ENCODE data around the gene PCDHGA3. TPM values are rescaled to one million over a fixed set of nuclear protein-coding genes. Genes with fewer than 3 reads are reported as not detected.

Gene PCDHGA3
- total and polyA plus RNA-seq, 2 of the 13 experiments (the other 11 are each of a cell fraction or from before 2014, with no cell fraction given) = 0.05 TPM; not detected in 1

DNA sequence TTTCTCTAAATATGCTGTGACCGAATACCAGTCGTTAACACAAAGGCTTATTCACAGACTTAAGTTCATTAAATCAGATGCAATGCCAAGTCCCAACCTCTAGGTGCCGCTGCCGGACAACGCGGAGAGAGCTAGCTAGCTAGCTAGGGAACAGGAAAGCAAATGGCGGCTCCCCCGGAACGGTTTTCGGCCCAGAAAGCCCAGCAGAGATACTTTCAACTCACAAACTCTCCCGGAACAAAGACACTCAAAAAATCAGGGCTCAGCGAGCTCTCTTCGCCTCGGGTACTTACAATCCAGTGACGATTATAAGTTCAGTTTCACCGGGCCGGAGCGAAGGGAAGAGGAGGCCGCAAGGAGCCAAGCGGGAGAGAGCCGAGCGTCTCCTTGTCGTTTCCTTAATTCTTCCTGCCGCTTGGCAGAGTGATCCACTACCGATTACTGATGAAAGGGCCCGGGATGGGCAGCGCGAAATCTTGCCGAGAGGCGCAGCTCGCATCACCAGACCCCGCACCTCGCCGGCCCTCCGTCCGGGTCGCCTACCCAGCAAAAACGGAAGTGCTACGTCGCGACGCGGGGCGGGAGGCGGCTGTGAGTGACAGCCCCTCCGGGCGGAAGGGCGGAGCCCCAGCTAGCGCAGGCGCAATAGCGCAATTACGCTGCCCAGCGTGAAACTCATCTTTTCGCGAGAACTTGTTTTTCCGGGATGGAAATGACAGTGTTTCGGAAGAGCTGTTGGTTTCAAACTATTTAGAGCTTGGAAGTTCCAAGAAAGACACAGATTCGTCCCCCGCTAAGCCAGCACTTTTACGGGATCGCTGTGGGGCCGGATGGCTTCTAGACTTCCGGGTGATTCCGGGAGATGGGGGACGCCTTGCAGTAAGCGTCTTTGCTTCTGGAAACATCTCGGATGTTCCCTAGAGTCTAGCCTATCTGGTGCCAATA lies 23.1 kb upstream of the PCDHGA3 start, which contains the start of gene TAF7 (continued):
- TF ChIP-seq MAZ (IDR thresholded peaks at IDR 0.05; ENCODE audit: borderline replicate concordance, low read depth, low read length) = peak; percentile 72
- TF ChIP-seq MAZ (CRISPR knock-in tag; IDR thresholded peaks at IDR 0.05; ENCODE audit: low read depth) = peak; percentile 81
- no peak; the same call in 1 of the 2 replicates for TF ChIP-seq HHEX (CRISPR knock-in tag; IDR thresholded peaks at IDR 0.05)
- peak; percentile 85 for TF ChIP-seq SAP130 (CRISPR knock-in tag; IDR thresholded peaks at IDR 0.05; ENCODE audit: low read depth)
- TF ChIP-seq, protein P1, sequence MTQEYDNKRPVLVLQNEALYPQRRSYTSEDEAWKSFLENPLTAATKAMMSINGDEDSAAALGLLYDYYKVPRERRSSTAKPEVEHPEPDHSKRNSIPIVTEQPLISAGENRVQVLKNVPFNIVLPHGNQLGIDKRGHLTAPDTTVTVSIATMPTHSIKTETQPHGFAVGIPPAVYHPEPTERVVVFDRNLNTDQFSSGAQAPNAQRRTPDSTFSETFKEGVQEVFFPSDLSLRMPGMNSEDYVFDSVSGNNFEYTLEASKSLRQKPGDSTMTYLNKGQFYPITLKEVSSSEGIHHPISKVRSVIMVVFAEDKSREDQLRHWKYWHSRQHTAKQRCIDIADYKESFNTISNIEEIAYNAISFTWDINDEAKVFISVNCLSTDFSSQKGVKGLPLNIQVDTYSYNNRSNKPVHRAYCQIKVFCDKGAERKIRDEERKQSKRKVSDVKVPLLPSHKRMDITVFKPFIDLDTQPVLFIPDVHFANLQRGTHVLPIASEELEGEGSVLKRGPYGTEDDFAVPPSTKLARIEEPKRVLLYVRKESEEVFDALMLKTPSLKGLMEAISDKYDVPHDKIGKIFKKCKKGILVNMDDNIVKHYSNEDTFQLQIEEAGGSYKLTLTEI (CRISPR knock-in tag; conservative IDR thresholded peaks at IDR 0.05) = no peak
- TF ChIP-seq, protein P2, sequence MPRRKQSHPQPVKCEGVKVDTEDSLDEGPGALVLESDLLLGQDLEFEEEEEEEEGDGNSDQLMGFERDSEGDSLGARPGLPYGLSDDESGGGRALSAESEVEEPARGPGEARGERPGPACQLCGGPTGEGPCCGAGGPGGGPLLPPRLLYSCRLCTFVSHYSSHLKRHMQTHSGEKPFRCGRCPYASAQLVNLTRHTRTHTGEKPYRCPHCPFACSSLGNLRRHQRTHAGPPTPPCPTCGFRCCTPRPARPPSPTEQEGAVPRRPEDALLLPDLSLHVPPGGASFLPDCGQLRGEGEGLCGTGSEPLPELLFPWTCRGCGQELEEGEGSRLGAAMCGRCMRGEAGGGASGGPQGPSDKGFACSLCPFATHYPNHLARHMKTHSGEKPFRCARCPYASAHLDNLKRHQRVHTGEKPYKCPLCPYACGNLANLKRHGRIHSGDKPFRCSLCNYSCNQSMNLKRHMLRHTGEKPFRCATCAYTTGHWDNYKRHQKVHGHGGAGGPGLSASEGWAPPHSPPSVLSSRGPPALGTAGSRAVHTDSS (CRISPR knock-in tag; conservative IDR thresholded peaks at IDR 0.05) = no peak
- 0 out of 2 replicates have a peak, but pooled peaks have one; percentile 48 for TF ChIP-seq SP140L (CRISPR knock-in tag; IDR thresholded peaks at IDR 0.05; ENCODE audit: borderline replicate concordance)
- no peak for TF ChIP-seq SRSF4 (IDR thresholded peaks at IDR 0.05; ENCODE audit: low read depth, low read length, poor library complexity, severe bottlenecking)
- TF ChIP-seq, protein P3, sequence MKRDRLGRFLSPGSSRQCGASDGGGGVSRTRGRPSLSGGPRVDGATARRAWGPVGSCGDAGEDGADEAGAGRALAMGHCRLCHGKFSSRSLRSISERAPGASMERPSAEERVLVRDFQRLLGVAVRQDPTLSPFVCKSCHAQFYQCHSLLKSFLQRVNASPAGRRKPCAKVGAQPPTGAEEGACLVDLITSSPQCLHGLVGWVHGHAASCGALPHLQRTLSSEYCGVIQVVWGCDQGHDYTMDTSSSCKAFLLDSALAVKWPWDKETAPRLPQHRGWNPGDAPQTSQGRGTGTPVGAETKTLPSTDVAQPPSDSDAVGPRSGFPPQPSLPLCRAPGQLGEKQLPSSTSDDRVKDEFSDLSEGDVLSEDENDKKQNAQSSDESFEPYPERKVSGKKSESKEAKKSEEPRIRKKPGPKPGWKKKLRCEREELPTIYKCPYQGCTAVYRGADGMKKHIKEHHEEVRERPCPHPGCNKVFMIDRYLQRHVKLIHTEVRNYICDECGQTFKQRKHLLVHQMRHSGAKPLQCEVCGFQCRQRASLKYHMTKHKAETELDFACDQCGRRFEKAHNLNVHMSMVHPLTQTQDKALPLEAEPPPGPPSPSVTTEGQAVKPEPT (CRISPR knock-in tag; IDR thresholded peaks at IDR 0.05; ENCODE audit: low read depth) = peak; percentile 40; the same call in 1 of the 2 replicates
- TF ChIP-seq MEIS1 (CRISPR knock-in tag; IDR thresholded peaks at IDR 0.05; ENCODE audit: borderline replicate concordance) = peak; percentile 95
- peak; percentile 97 for TF ChIP-seq RBFOX2 (IDR thresholded peaks at IDR 0.05; ENCODE audit: low read depth, low read length)
- TF ChIP-seq, protein P4, sequence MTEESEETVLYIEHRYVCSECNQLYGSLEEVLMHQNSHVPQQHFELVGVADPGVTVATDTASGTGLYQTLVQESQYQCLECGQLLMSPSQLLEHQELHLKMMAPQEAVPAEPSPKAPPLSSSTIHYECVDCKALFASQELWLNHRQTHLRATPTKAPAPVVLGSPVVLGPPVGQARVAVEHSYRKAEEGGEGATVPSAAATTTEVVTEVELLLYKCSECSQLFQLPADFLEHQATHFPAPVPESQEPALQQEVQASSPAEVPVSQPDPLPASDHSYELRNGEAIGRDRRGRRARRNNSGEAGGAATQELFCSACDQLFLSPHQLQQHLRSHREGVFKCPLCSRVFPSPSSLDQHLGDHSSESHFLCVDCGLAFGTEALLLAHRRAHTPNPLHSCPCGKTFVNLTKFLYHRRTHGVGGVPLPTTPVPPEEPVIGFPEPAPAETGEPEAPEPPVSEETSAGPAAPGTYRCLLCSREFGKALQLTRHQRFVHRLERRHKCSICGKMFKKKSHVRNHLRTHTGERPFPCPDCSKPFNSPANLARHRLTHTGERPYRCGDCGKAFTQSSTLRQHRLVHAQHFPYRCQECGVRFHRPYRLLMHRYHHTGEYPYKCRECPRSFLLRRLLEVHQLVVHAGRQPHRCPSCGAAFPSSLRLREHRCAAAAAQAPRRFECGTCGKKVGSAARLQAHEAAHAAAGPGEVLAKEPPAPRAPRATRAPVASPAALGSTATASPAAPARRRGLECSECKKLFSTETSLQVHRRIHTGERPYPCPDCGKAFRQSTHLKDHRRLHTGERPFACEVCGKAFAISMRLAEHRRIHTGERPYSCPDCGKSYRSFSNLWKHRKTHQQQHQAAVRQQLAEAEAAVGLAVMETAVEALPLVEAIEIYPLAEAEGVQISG (CRISPR knock-in tag; IDR thresholded peaks at IDR 0.05) = peak; percentile 91
- TF ChIP-seq, protein P5, sequence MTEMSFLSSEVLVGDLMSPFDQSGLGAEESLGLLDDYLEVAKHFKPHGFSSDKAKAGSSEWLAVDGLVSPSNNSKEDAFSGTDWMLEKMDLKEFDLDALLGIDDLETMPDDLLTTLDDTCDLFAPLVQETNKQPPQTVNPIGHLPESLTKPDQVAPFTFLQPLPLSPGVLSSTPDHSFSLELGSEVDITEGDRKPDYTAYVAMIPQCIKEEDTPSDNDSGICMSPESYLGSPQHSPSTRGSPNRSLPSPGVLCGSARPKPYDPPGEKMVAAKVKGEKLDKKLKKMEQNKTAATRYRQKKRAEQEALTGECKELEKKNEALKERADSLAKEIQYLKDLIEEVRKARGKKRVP (CRISPR knock-in tag; IDR thresholded peaks at IDR 0.05) = peak in 1 of 2 experiments; percentile 33; a peak in 1 of 4 replicates
- no peak for TF ChIP-seq ZNF207 (IDR thresholded peaks at IDR 0.05; ENCODE audit: borderline replicate concordance)
- peak; percentile 84 for TF ChIP-seq ZNF451 (CRISPR knock-in tag; IDR thresholded peaks at IDR 0.05)

Measured in HepG2 (cell line).